PC-3 (cell line): ENCODE data around the gene GTSF1L. TPM values are rescaled to one million over a fixed set of nuclear protein-coding genes. Genes with fewer than 3 reads are reported as not detected.

Experiments
- ATAC-seq: fragments of 200-7000 bp; cut with Tn5 transposase; 2 replicates; pipeline ENCODE4 v1.9.1; 2020; ENCODE audit warnings: mild to moderate bottlenecking, moderate library complexity
- BruUV-seq: library from RNA; stranded (reverse); fragments of 400-500 nt; replicated peaks from 2 replicates; lab custom pipeline; 2021; lab: Mats Ljungman, UMichigan
- CTCF ChIA-PET: fragments of 300-600 bp; sonication (Branson Sonifier 250); formaldehyde crosslinking; loops from one replicate; lab custom pipeline; 2022; ENCODE audit warnings: antibody characterized with exemption; lab: Charles Lee
- POLR2A ChIA-PET: fragments of 300-600 bp; sonication (Branson Sonifier 250); formaldehyde crosslinking; loops from one replicate; lab custom pipeline; 2022; ENCODE audit warnings: antibody characterized with exemption; ENCODE audit not compliant: unreplicated experiment; lab: Charles Lee
- DNase-seq: peaks from one replicate; pipeline ENCODE4 v3.0.0-alpha.2; 2015
- H2AFZ ChIP-seq: fragments of 300-600 bp; sonication (generic); 2 replicates; pipeline ENCODE4 v1.6.0; 2016; ENCODE audit warnings: antibody characterized with exemption, low read length
- H3F3A ChIP-seq: fragments of 300-600 bp; sonication (generic); one replicate; pipeline ENCODE4 v1.6.0; 2017; ENCODE audit warnings: antibody characterized with exemption, low read length, control low read depth, mild to moderate bottlenecking; ENCODE audit not compliant: unreplicated experiment
- H3K27ac ChIP-seq: fragments of 300-600 bp; sonication (generic); 2 replicates; pipeline ENCODE4 v1.5.1; 2016; ENCODE audit warnings: mild to moderate bottlenecking, low read length
- H3K27me3 ChIP-seq: fragments of 300-600 bp; sonication (generic); 2 replicates; pipeline ENCODE4 v1.6.1; 2016; ENCODE audit warnings: low read length, mixed read lengths
- H3K36me3 ChIP-seq: fragments of 300-600 bp; sonication (generic); 2 replicates; pipeline ENCODE4 v1.6.1; 2016; ENCODE audit warnings: low read depth, mixed run types, low read length, mixed read lengths
- H3K4me1 ChIP-seq: fragments of 300-600 bp; sonication (generic); 2 replicates; pipeline ENCODE4 v1.5.1; 2016; ENCODE audit warnings: low read length; ENCODE audit not compliant: insufficient read depth
- H3K4me2 ChIP-seq: fragments of 300-600 bp; sonication (generic); 2 replicates; pipeline ENCODE4 v1.6.0; 2016; ENCODE audit warnings: low read length
- H3K4me3 ChIP-seq: fragments of 300-600 bp; sonication (generic); 2 replicates; pipeline ENCODE4 v1.5.1; 2016; ENCODE audit warnings: mild to moderate bottlenecking, low read length, mixed read lengths
- H3K79me2 ChIP-seq: fragments of 300-600 bp; sonication (generic); 2 replicates; pipeline ENCODE4 v1.6.1; 2017; ENCODE audit warnings: low read length, mixed read lengths
- H3K9ac ChIP-seq: fragments of 300-600 bp; sonication (generic); 2 replicates; pipeline ENCODE4 v1.6.0; 2016; ENCODE audit warnings: mild to moderate bottlenecking, low read length
- H3K9me2 ChIP-seq: fragments of 300-600 bp; sonication (generic); replicated peaks from 2 replicates; pipeline ENCODE4 v1.6.1; 2016; ENCODE audit warnings: mixed run types, low read length, mixed read lengths
- H3K9me3 ChIP-seq: fragments of 300-600 bp; sonication (generic); 2 replicates; pipeline ENCODE4 v1.6.1; 2016; ENCODE audit warnings: low read length, mixed read lengths
- H4K20me1 ChIP-seq: fragments of 300-600 bp; sonication (generic); 2 replicates; pipeline ENCODE4 v1.6.1; 2016; ENCODE audit warnings: low read length, mixed read lengths
- CTCF ChIP-seq: fragments of 300-600 bp; sonication (generic); conservative IDR thresholded peaks from 2 replicates; pipeline ENCODE4 v1.5.1; 2017; ENCODE audit warnings: antibody characterized with exemption, low read depth, mild to moderate bottlenecking, low read length
- EZH2 ChIP-seq: fragments of 300-600 bp; sonication (generic); IDR thresholded peaks from one replicate; pipeline ENCODE4 v1.6.1; 2017; ENCODE audit warnings: antibody characterized with exemption, mild to moderate bottlenecking, low read length; ENCODE audit not compliant: unreplicated experiment
- EZH2phosphoT487 ChIP-seq: fragments of 300-600 bp; sonication (generic); IDR thresholded peaks from 2 replicates; pipeline ENCODE4 v1.6.1; 2018; ENCODE audit warnings: mild to moderate bottlenecking, antibody characterized with exemption, low read length, borderline replicate concordance
- intact Hi-C: fragments of 100-400 bp; cut with micrococcal nuclease; formaldehyde crosslinking; loops from 2 replicates; pipeline ENCODE4 v1.9.0; 2023
- total RNA-seq: library from RNA; depleted of rRNA; stranded (reverse); fragments of >200 nt; gene quantifications from 2 replicates; pipeline ENCODE4 v1.2.3, GENCODE V29; 2014

GTSF1L gene
- total RNA-seq, 1 experiment from 2014 or later: not detected

GRCh38 chr20:43723735-43724134, 3.1 kb downstream of the GTSF1L start:
- H3K4me1 ChIP-seq: peaks cover 25% of the 10 kb centered on the region
- no peak overlapping the region for H3K4me2 ChIP-seq
- ATAC-seq: no peak
- no peaks in the 10 kb centered on the region for H3K79me2 ChIP-seq
- H4K20me1 ChIP-seq: no peaks in the 10 kb centered on the region
- no TSS peak for BruUV-seq
- H3K27me3 ChIP-seq: no peaks in the 10 kb centered on the region
- H2AFZ ChIP-seq: no peak overlapping the region
- DNase-seq: no peak
- TF ChIP-seq EZH2: no peak
- TF ChIP-seq CTCF: no peak
- no peak for TF ChIP-seq EZH2phosphoT487
- POLR2A ChIA-PET: no interaction called here
- H3K4me3 ChIP-seq: no peak overlapping the region
- H3K9me2 ChIP-seq: no peaks in the 10 kb centered on the region
- intact Hi-C loops: no loop called here
- H3K9ac ChIP-seq: no peak overlapping the region
- no peak overlapping the region for H3K27ac ChIP-seq
- CTCF ChIA-PET: no interaction called here
- no peaks in the 10 kb centered on the region for H3K9me3 ChIP-seq
- H3K36me3 ChIP-seq: no peaks in the 10 kb centered on the region
- no peaks in the 10 kb centered on the region for H3F3A ChIP-seq

GRCh38 chr20:43723186-43723585, 3.6 kb downstream of the GTSF1L start:
- ChIA-PET POLR2A (no interaction called here), CTCF (no interaction called here)
- H3K27me3 ChIP-seq: no peaks in the 10 kb centered on the region
- no peak overlapping the region for H2AFZ ChIP-seq
- no peaks in the 10 kb centered on the region for H3K79me2 ChIP-seq
- DNase-seq: no peak
- no peak overlapping the region for H3K27ac ChIP-seq
- H3K9ac ChIP-seq: no peak overlapping the region
- no peak overlapping the region for H3K4me2 ChIP-seq
- H3K4me1 ChIP-seq: peaks cover 21% of the 10 kb centered on the region
- TF ChIP-seq EZH2phosphoT487 (no peak), CTCF (no peak), EZH2 (no peak)
- H4K20me1 ChIP-seq: no peaks in the 10 kb centered on the region
- H3F3A ChIP-seq: no peaks in the 10 kb centered on the region
- no TSS peak for BruUV-seq
- no peaks in the 10 kb centered on the region for H3K9me3 ChIP-seq
- no peaks in the 10 kb centered on the region for H3K9me2 ChIP-seq
- intact Hi-C loops: no loop called here
- ATAC-seq: no peak
- H3K36me3 ChIP-seq: no peaks in the 10 kb centered on the region
- no peak overlapping the region for H3K4me3 ChIP-seq

GRCh38 chr20:43722153-43722505, 4.7 kb downstream of the GTSF1L start:
- Histone ChIP-seq H3K9me2 (no peaks in the 10 kb centered on the region), H3K79me2 (no peaks in the 10 kb centered on the region), H3K4me2 (no peak overlapping the region), H3K9ac (no peak overlapping the region), H2AFZ (no peak overlapping the region), H3K27me3 (no peaks in the 10 kb centered on the region), H3F3A (no peaks in the 10 kb centered on the region), H3K36me3 (no peaks in the 10 kb centered on the region), H4K20me1 (no peaks in the 10 kb centered on the region), H3K4me3 (no peak overlapping the region), H3K4me1 (peaks cover 11% of the 10 kb centered on the region), H3K9me3 (no peaks in the 10 kb centered on the region), H3K27ac (no peak overlapping the region)
- BruUV-seq: no TSS peak
- ATAC-seq (no peak), DNase-seq (no peak)
- TF ChIP-seq CTCF (no peak), EZH2phosphoT487 (no peak), EZH2 (no peak)
- ChIA-PET POLR2A (no interaction called here), CTCF (no interaction called here)
- intact Hi-C loops: no loop called here
